Breast epithelium (tissue), 3 donors: Measurements from ENCODE around the gene ATXN1.

ENCODE experiments used
- POLR2A ChIP-seq: fragments of 450-650 bp; IDR thresholded peaks from one replicate; pipeline ENCODE4 v1.6.1; 2016; ENCODE audit warnings: antibody characterized with exemption, mild to moderate bottlenecking, moderate library complexity
- POLR2AphosphoS5 ChIP-seq, 3 donors: sonication (generic); formaldehyde crosslinking; IDR thresholded peaks; one replicate each; pipeline ENCODE4 v1.6.1; 2017; ENCODE audit warnings: antibody characterized with exemption in 3 of 3
- TF ChIP-seq, protein P1 (sequence below), 3 donors: fragments of 450-650 bp; IDR thresholded peaks; one replicate each; pipeline ENCODE4 v1.5.1; 2016 to 2017; ENCODE audit warnings: antibody characterized with exemption in 3 of 3, mild to moderate bottlenecking in 3 of 3, moderate library complexity in 3 of 3

DNA sequence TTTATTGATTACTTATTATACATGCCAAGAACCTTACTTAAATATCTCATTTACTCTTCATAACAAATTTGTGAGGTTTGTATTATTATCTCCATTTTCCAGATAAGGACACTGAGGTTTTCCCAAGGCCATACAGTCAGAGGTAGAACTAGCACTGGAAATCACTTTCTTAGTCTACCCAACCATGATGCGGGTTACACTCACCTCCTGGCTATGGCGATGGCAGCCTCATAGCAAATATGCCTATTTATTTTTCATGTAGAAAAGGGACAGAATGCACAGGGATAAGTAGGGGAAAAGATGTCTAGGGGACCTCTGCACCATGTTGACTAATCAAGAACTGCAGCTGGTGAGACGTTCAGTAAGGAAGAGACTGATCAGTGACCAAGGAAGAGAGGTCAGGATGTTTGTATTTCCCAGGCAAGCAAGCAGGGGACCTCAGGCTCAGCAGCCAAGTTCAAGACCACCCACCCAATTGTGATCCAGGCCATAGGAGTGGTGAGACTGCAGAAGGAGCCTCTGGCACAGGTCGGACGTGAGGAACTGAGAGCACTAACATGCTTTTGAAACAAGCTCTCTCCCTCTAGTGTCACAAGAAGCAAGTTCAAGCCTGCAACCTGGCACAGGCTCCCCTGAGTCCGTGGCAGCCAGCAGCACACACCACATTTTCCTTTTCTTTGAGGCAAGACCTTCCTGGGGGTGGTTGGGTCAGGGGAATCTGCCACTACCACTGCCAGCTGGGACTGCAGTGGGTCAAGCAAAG lies 425.0 kb downstream of the ATXN1 start:
- TF ChIP-seq POLR2A (no peak), POLR2AphosphoS5 (IDR thresholded peaks at IDR 0.05) (no peak)
- TF ChIP-seq, protein P1, sequence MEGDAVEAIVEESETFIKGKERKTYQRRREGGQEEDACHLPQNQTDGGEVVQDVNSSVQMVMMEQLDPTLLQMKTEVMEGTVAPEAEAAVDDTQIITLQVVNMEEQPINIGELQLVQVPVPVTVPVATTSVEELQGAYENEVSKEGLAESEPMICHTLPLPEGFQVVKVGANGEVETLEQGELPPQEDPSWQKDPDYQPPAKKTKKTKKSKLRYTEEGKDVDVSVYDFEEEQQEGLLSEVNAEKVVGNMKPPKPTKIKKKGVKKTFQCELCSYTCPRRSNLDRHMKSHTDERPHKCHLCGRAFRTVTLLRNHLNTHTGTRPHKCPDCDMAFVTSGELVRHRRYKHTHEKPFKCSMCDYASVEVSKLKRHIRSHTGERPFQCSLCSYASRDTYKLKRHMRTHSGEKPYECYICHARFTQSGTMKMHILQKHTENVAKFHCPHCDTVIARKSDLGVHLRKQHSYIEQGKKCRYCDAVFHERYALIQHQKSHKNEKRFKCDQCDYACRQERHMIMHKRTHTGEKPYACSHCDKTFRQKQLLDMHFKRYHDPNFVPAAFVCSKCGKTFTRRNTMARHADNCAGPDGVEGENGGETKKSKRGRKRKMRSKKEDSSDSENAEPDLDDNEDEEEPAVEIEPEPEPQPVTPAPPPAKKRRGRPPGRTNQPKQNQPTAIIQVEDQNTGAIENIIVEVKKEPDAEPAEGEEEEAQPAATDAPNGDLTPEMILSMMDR (IDR thresholded peaks at IDR 0.05), result peak in 1 of 3 donors; percentile 26
